Measurements from ENCODE around the gene LY6G6C.

- TF ChIP-seq CTCF (conservative IDR thresholded peaks at IDR 0.05) (no peak), EZH2 (IDR thresholded peaks at IDR 0.05; ENCODE audit: low read depth) (no peak)
These were observed 12.2 kb upstream of the LY6G6C start for GRCh38 chr6:31733734-31734133.

Data from PC-9 (cell line).